Measurements from ENCODE around the gene PMVK.
A peak's percentile ranks its signal among the peaks of the same experiment; 100 is the strongest.

Gene PMVK

DNA sequence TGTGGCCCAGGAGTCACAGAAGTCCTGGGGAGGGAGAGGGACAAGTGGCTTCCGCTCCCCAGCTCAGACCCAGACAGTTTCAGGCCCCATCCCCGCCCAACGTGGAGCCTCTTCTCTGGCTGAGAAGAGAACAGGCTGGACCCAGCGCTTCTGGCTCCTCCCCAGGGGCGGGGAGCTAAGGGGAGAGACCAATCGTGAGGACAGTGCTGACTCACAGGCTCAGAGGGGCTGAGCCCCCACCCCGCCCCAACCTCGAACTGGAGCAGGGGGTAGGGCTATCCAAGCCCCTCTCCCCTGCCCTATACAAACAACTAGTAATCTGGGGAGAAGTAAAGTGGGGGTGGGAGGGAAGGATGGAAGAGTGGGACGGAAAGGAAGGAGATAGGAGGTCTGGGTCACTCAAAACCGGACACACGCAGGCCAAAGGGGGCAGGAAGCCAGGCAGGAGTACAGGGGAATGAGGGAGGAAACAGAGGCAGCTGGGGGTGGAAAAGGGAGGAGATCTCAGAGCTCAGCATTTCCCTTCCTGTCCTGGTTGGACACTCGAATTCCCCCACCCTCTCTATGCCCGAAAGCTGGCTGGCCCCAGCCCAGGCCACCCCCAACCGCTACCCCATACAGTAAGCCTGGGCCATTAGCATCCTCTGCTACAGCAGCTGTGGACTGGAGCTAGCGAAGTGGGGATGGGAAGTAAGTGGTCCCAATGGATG is 34.3 kb upstream of the PMVK start, which contains the start of gene SHC1:
Gene SHC1 (minus strand): TSS at position 117 of the 710 bp plus-strand sequence. CDS start 221 bp downstream, outside the sequence.
- H3K27ac Mint-ChIP-seq, result peak within 1 kb of the TSS; percentile 93
- peaks cover 45% of the 10 kb centered on the region for H3K36me3 Mint-ChIP-seq
- peaks cover 51% of the 10 kb centered on the region for H3K4me1 Mint-ChIP-seq
- no peaks in the 10 kb centered on the region for H3K9me3 Mint-ChIP-seq
- H3K4me3 Mint-ChIP-seq, result peak within 1 kb of the TSS; percentile 43
- no peak for ATAC-seq
- no peak for DNase-seq (ENCODE audit: low spot score in 2 of 2)

- H3K36me3 Mint-ChIP-seq, result peaks cover 54% of the 10 kb centered on the region
- ATAC-seq (no peak), DNase-seq (ENCODE audit: low spot score in 2 of 2) (no peak)
- H3K4me3 Mint-ChIP-seq, result no peak overlapping the region
- peaks cover 59% of the 10 kb centered on the region for H3K4me1 Mint-ChIP-seq
- no peaks in the 10 kb centered on the region for H3K9me3 Mint-ChIP-seq
- H3K27ac Mint-ChIP-seq, result peak overlapping the region; percentile 93
Measured at GRCh38 chr1:154969860-154970452, 33.4 kb upstream of the PMVK start.

DNA sequence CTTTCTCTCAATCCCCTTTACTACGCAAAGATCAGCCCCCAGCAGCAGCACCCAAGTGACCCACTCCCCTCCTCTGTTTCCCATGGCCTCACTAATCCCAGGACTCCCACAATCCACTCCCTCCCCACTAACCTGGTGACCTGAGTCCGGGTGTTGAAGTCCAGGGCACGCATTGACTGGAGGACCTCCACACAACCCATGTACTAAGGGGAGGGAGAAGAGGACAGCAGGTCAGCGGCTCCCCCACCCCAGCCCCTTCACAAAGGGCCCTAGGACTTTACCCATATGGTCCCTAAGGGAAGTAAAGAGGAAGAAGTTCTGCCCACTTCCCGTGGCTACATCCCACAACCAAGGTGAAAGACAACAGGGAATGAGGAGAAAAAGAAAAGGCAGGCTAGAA is 32.7 kb upstream of the PMVK start:
- Mint-ChIP-seq H3K27ac (peak overlapping the region; percentile 93), H3K4me3 (no peak overlapping the region), H3K4me1 (peaks cover 59% of the 10 kb centered on the region), H3K9me3 (no peaks in the 10 kb centered on the region), H3K36me3 (peaks cover 59% of the 10 kb centered on the region)
- DNase-seq (ENCODE audit: low spot score in 2 of 2), result no peak
- ATAC-seq, result no peak

DNA sequence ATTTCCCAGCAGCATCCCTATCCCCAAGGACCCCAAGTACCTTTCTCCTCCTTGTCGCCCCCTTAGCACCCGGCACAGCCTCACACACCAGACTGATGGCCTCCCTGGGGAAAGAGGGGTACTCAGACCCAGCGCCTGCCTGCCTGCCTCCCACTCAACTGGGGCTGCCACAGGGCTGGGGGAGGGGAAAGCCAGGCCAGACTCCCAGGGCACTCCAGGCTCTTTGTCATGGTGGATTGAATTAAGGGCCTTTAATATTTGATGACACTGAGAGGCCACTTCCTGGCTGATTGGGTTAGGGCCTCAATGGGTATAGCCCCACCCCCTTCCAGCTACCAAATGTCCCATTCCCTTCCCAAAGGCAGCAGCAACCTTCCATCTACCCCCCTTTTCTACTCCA is 32.2 kb upstream of the PMVK start:
- DNase-seq (ENCODE audit: low spot score in 2 of 2) (no peak), ATAC-seq (no peak)
- peaks cover 64% of the 10 kb centered on the region for H3K4me1 Mint-ChIP-seq
- no peaks in the 10 kb centered on the region for H3K9me3 Mint-ChIP-seq
- H3K27ac Mint-ChIP-seq, result peak overlapping the region; percentile 93
- no peak overlapping the region for H3K4me3 Mint-ChIP-seq
- peaks cover 62% of the 10 kb centered on the region for H3K36me3 Mint-ChIP-seq

DNA sequence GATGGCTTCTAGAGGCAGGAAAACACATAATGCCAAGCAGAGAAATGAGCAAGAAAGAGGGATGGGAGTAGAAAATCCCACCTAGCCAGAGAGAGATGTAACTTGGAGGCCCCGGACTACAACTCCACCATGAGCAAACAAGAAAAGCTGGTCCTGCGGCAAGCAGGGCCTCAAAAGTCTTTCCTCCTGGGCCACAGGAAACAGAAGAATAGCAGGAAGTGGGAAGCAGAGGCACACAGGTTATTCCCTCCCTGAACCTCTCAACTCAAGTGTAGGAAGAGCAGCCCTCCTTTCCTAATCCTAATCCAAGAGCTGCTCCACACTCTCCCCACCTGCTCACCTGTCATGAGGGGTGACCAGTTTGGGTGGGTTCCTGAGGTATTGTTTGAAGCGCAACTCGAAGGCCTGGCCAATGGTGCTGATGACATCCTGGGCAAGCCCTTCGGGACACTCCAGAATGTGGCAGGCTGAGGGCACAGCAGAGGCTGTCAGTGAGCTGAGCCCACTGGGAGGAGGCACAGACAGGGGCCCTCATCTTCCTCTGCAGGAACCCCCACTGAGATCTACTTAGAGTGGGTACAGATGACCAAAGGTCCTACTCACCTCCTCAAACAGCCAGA is 30.9 kb upstream of the PMVK start:
- Mint-ChIP-seq H3K27ac (peak overlapping the region; percentile 93), H3K4me1 (peaks cover 69% of the 10 kb centered on the region)

GRCh38 chr1:154966111-154966510 is 29.6 kb upstream of the PMVK start:
- no peak overlapping the region for H3K4me3 Mint-ChIP-seq
- ATAC-seq (no peak), DNase-seq (ENCODE audit: low spot score in 2 of 2) (no peak)
- peaks cover 60% of the 10 kb centered on the region for H3K4me1 Mint-ChIP-seq
- no peaks in the 10 kb centered on the region for H3K9me3 Mint-ChIP-seq
- peaks cover 81% of the 10 kb centered on the region for H3K36me3 Mint-ChIP-seq
- H3K27ac Mint-ChIP-seq, result peak overlapping the region; percentile 52

More for the DNA sequence above, 30.9 kb upstream of the PMVK start:
- DNase-seq (ENCODE audit: low spot score in 2 of 2) (no peak), ATAC-seq (no peak)
- no peak overlapping the region for H3K4me3 Mint-ChIP-seq
- H3K36me3 Mint-ChIP-seq, result peaks cover 75% of the 10 kb centered on the region
- no peaks in the 10 kb centered on the region for H3K9me3 Mint-ChIP-seq

DNA sequence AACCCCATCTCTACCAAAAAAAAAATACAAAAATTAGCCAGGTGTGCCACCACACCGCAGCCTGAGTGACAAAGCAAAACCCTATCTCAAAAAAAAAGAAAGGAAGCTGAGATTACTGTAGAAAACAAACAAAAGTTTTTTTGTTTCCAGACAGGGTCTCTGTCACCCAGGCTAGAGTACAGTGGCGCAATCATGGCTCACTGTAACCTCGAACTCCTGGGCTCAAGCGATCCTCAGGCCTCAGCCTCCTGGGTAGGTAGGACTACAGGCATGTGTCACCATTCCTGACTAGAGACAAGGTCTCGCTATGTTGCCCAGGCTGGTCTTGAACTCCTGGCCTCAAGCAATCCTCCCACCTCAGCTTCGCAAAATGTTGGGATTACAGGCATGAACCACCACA is 27.8 kb upstream of the PMVK start:
- Mint-ChIP-seq H3K27ac (peak overlapping the region; percentile 30), H3K4me3 (no peak overlapping the region), H3K36me3 (peaks cover 82% of the 10 kb centered on the region), H3K4me1 (peaks cover 66% of the 10 kb centered on the region), H3K9me3 (no peaks in the 10 kb centered on the region)
- DNase-seq (ENCODE audit: low spot score in 2 of 2) (no peak), ATAC-seq (no peak)

GRCh38 chr1:154963643-154964042 is 27.1 kb upstream of the PMVK start:
- peak overlapping the region; percentile 30 for H3K27ac Mint-ChIP-seq
- no peaks in the 10 kb centered on the region for H3K9me3 Mint-ChIP-seq
- DNase-seq (ENCODE audit: low spot score in 2 of 2) (no peak), ATAC-seq (no peak)
- peaks cover 81% of the 10 kb centered on the region for H3K36me3 Mint-ChIP-seq
- H3K4me3 Mint-ChIP-seq, result no peak overlapping the region
- peaks cover 60% of the 10 kb centered on the region for H3K4me1 Mint-ChIP-seq

DNA sequence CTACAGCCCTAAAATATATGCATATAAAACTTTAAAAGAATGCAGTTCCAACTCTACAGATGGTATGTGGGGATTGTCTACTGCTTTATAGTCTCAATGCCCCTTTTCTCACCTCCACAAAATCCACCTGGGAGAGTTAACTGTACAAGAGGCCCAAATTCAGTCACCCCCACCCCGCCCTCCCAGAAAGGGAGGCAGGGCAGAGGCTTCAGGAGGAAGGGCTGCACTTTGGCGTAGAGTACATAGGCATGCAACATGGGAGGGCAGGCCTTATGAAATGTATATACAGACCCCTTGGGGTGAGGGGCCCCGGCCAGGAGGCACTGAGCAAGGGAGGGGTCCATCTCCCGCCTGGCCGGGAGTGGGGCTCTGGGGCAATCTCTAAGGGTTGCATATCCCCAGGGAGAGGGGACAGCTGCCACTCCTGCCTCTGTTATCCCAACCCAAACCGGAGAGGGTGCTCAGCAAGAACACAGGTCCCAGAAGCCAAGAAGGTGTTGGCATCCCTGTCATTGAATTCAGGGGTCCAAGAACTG is 26.3 kb upstream of the PMVK start:
- peaks cover 81% of the 10 kb centered on the region for H3K36me3 Mint-ChIP-seq
- H3K27ac Mint-ChIP-seq, result peak overlapping the region; percentile 81
- H3K9me3 Mint-ChIP-seq, result no peaks in the 10 kb centered on the region
- peak overlapping the region; percentile 80 for H3K4me3 Mint-ChIP-seq
- H3K4me1 Mint-ChIP-seq, result peaks cover 52% of the 10 kb centered on the region
- no peak for DNase-seq (ENCODE audit: low spot score in 2 of 2)
- ATAC-seq, result no peak

DNA sequence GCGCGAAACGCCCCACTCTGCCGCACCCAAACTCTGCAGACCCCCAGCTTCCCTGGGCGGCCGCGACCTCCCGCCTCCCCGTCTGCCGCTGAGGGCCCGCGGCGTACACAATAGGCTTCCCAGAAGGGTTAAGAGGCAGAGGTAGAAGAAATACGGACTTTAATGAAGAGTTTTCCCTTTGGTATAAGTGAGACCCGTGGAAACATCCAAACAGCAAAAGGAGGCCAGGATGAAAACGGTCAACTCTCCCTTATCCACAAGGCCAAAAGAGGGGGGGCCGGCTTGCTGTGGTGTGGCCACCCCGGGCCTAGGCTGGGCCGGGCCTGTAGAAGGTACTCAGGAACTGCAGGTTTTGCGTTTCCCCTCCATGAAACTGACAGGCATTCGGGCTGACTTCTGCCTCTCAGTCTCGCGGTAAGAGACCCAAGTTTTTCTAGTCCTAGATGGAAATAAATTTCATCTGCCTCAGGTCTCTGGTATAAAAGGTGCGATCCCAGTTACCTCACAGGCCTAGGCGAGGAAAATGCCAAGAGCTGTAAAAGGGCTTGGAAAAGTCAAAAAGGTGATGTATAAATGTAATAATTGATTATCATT is 25.7 kb upstream of the PMVK start:
- ATAC-seq (peak; percentile 20), DNase-seq (ENCODE audit: low spot score in 2 of 2) (no peak)
- H3K4me1 Mint-ChIP-seq, result peaks cover 47% of the 10 kb centered on the region
- peak overlapping the region; percentile 81 for H3K27ac Mint-ChIP-seq
- H3K9me3 Mint-ChIP-seq, result no peaks in the 10 kb centered on the region
- peaks cover 81% of the 10 kb centered on the region for H3K36me3 Mint-ChIP-seq
- H3K4me3 Mint-ChIP-seq, result peak overlapping the region; percentile 80

DNA sequence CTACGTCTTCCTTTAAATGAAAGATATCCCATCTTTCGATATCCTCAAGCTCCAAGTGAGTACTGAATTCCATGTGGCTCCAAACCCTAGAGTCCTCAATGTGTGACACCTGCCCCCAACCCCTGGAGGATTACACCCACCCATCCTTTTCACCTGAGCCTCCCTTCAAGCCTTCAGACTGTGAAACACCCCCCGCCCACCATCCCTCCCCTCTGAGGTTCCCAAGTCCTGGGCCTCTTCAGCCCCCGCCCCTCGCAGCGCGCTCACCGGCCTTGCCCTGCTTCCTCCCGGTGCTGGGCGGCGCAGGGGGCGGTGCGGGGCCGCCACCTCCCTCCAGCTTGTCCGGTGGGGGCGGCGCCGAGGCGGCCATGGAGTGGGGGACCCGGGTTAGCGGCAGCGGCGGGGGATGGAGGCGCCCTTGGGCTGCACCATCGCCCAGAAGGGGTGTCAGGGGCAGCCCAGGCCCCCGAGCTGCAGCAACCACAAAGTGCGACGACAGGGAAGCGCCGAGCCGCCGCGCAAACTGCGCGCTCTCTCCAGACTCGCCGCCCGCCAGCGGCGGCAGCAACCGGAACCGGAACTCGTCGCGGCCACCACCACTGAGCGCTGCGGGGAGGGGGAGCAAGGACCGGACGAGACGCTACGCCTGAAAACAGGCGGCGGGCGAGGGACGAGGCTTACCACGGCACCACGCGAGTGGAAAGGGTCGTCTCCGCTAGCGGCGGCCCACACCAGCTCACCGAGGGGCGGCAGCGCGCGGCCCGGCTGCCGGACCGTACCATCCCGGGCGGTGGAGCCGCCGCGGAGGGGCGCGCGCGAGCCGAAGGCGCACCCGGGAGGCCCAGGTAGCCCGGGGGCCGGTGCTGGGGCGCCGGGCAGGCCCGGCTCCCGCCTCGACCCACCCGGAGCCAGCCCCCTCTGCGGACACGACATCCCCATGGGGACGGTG is 25.0 kb upstream of the PMVK start, which contains the start of gene PYGO2:
Gene PYGO2 (minus strand): TSS at position 576 of the 949 bp plus-strand sequence. CDS start 206 bp downstream, at position 370.
- ATAC-seq (peak; percentile 89), DNase-seq (ENCODE audit: low spot score in 2 of 2) (peak; percentile 79 to 92)
- peaks cover 75% of the 10 kb centered on the region for H3K36me3 Mint-ChIP-seq
- no peaks in the 10 kb centered on the region for H3K9me3 Mint-ChIP-seq
- H3K4me3 Mint-ChIP-seq, result peak within 1 kb of the TSS; percentile 80
- peaks cover 54% of the 10 kb centered on the region for H3K4me1 Mint-ChIP-seq
- H3K27ac Mint-ChIP-seq, result peak within 1 kb of the TSS; percentile 81

DNA sequence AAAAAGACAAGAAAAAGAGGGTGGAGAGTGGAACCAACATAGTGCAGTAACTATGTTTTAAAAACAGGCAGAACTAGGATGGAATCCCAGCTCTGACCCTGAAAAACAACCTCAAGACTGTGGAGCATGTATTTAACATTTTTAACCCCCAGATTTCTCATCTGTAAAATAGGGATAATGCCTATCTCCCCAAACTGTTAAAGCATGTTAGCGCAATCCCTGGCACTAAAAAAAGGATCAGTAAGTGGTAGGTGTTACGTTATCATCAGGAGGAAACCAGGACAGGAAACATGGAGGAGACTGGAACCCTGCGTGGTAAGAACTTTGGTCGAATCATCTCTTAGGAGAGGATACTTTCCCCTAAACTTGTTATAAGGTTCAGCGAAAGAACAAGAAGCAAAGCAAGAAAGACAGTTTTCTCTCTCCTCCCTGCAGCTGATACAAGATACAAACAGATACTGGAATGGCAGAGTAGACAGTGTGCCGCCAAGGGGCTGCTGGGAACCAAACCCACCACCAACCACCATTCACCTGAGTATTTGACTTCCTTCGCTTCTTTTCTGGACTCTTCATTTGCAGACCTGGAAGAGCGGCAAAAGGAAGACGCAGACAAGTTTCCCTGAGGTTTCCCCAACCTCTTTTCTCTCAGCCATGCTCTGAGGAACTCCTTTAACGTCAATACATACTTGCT is 24.1 kb upstream of the PMVK start:
- no peak for DNase-seq (ENCODE audit: low spot score in 2 of 2)
- peak overlapping the region; percentile 81 for H3K27ac Mint-ChIP-seq
- no peak for ATAC-seq
- no peaks in the 10 kb centered on the region for H3K9me3 Mint-ChIP-seq
- H3K4me3 Mint-ChIP-seq, result peak overlapping the region; percentile 80
- peaks cover 61% of the 10 kb centered on the region for H3K4me1 Mint-ChIP-seq
- peaks cover 72% of the 10 kb centered on the region for H3K36me3 Mint-ChIP-seq

GRCh38 chr1:154959426-154959780 is 22.9 kb upstream of the PMVK start:
- no peak for ATAC-seq
- H3K36me3 Mint-ChIP-seq, result peaks cover 69% of the 10 kb centered on the region
- no peak for DNase-seq (ENCODE audit: low spot score in 2 of 2)
- peaks cover 66% of the 10 kb centered on the region for H3K4me1 Mint-ChIP-seq
- no peaks in the 10 kb centered on the region for H3K9me3 Mint-ChIP-seq
- H3K27ac Mint-ChIP-seq, result peak overlapping the region; percentile 23
- H3K4me3 Mint-ChIP-seq, result peak overlapping the region; percentile 80
